Motor neuron (in vitro differentiated cells): ENCODE results near the gene MAGI1. TPM values are rescaled to one million over a fixed set of nuclear protein-coding genes. Genes with fewer than 3 reads are reported as not detected.
"Not testable (repeated sequence)": the region's sequence is repeated elsewhere in the genome, so short reads cannot be mapped to it uniquely, and the experiment has no call there.

Experiments used
- ATAC-seq, 8 experiments: fragments of 200-7000 bp; cut with Tn5 transposase; replicated peaks in 6 of 8; 2 replicates each; pipeline ENCODE4 v1.8.0; 2021; ENCODE audit warnings: mild to moderate bottlenecking in 8 of 8, moderate library complexity in 8 of 8
- H3K27ac ChIP-seq, 2 donors: fragments of 250-450 bp; sonication (Bioruptor Pico); 2 replicates each; pipeline ENCODE4 v1.9.0; 2021; ENCODE audit warnings: antibody characterized with exemption in 2 of 2, mild to moderate bottlenecking in 2 of 2, moderate library complexity in 1 of 2
- H3K4me1 ChIP-seq, 2 donors: fragments of 250-450 bp; sonication (Bioruptor Pico); replicated peaks in 1 of 2; 2 replicates each; pipeline ENCODE4 v1.6.1; 2021; ENCODE audit warnings: antibody characterized with exemption in 2 of 2, mild to moderate bottlenecking in 2 of 2, moderate library complexity in 1 of 2
- H3K4me3 ChIP-seq, 5 donors: fragments of 250-450 bp; sonication (Bioruptor Pico); 2 replicates each; pipeline ENCODE4 v1.9.0; 2021; ENCODE audit warnings: antibody characterized with exemption in 5 of 5, mild to moderate bottlenecking in 5 of 5, moderate library complexity in 4 of 5
- WGBS, 10 experiments: fragments of 450-650 bp; shearing (Covaris generic); methylation state at CpG; one replicate each; pipeline ENCODE4 v1.0.0; 2022; 5-methylcytosine and 5-hydroxymethylcytosine counted together
- in situ Hi-C, 9 experiments: fragments of 400-800 bp; cut with MboI; loops; one replicate each; pipeline ENCODE4 v1.15.0; 2021; ENCODE audit warnings: low sequenced_read_pairs in 9 of 9, low pct_unique_long_range_greater_than_20kb in 2 of 9; ENCODE audit not compliant: unreplicated experiment in 9 of 9
- total RNA-seq, 8 experiments: library from RNA; unstranded; fragments of 300-600 nt; gene quantifications; 2 replicates each; pipeline versions ENCODE4 v1.2.3 to v1.2.4, GENCODE V29; 2022

Gene MAGI1
- total RNA-seq, 8 experiments from 2014 or later, result 25.3 to 66.3 (median 38.2) TPM

- in situ Hi-C loops, result no loop called here
- peak in 3 of 8 experiments; percentile 96 to 99 (median 96) for ATAC-seq
- H3K4me3 ChIP-seq, result no peak overlapping the region
- H3K27ac ChIP-seq, result no peak overlapping the region
- H3K4me1 ChIP-seq, result no peaks in the 10 kb centered on the region
- 0 to 100% (median 57%) methylated on average over 1 to 5 of the region's 5 CpGs for WGBS, 10 experiments
These were observed 143.9 kb downstream of the MAGI1 start for GRCh38 chr3:65894679-65895453.

GRCh38 chr3:65894126-65894525 lies 144.6 kb downstream of the MAGI1 start:
- Histone ChIP-seq H3K4me3 (no peak overlapping the region), H3K4me1 (no peaks in the 10 kb centered on the region), H3K27ac (no peak overlapping the region)
- 94 to 100% (median 100%) methylated on average over 1 to 2 of the region's 2 CpGs; no CpG with 5 or more reads in 6 of the 10 experiments for WGBS, 10 experiments
- ATAC-seq, result no peak
- in situ Hi-C loops, result no loop called here

- in situ Hi-C loops, result no loop called here
- H3K4me3 ChIP-seq, result no peak overlapping the region
- WGBS, 10 experiments, result 54 to 100% (median 92%) methylated on average over 1 to 2 of the region's 2 CpGs
- ATAC-seq, result no peak
- no peak overlapping the region for H3K27ac ChIP-seq
- H3K4me1 ChIP-seq, result no peaks in the 10 kb centered on the region
These were observed 145.1 kb downstream of the MAGI1 start for GRCh38 chr3:65893631-65894030.

- H3K27ac ChIP-seq, H3K4me1 ChIP-seq, ATAC-seq, in situ Hi-C loops, H3K4me3 ChIP-seq: not testable (repeated sequence)
- WGBS, 10 experiments, result 40 to 100% (median 95%) methylated on average over 1 to 2 of the region's 2 CpGs; no CpG with 5 or more reads in 7 of the 10 experiments
These were observed 147.2 kb downstream of the MAGI1 start for GRCh38 chr3:65891477-65891876.

GRCh38 chr3:65890328-65890727 lies 148.4 kb downstream of the MAGI1 start:
- in situ Hi-C loops, result no loop called here
- no peaks in the 10 kb centered on the region for H3K4me1 ChIP-seq
- 47 to 100% (median 90%) methylated on average over 1 to 6 of the region's 6 CpGs; no CpG with 5 or more reads in 2 of the 10 experiments for WGBS, 10 experiments
- ATAC-seq, result no peak
- H3K4me3 ChIP-seq, result no peak overlapping the region
- no peak overlapping the region for H3K27ac ChIP-seq

GRCh38 chr3:65889707-65890099 lies 149.0 kb downstream of the MAGI1 start:
- Histone ChIP-seq H3K4me1 (no peaks in the 10 kb centered on the region), H3K27ac (no peak overlapping the region), H3K4me3 (no peak overlapping the region)
- peak in 1 of 8 experiments; percentile 9 for ATAC-seq
- in situ Hi-C loops, result no loop called here
- WGBS, 10 experiments, result 80 to 100% methylated on average over 2 of the region's 3 CpGs; no CpG with 5 or more reads in 8 of the 10 experiments

GRCh38 chr3:65888980-65889706 lies 149.6 kb downstream of the MAGI1 start:
- peak in 5 of 8 experiments; percentile 45 to 99 (median 96) for ATAC-seq
- H3K4me1 ChIP-seq, result peaks cover 1% of the 10 kb centered on the region in 2 donors
- 20 to 96% (median 50%) methylated on average over 1 to 4 of the region's 4 CpGs; no CpG with 5 or more reads in 1 of the 10 experiments for WGBS, 10 experiments
- in situ Hi-C loops, result no loop called here
- no peak overlapping the region for H3K27ac ChIP-seq
- H3K4me3 ChIP-seq, result no peak overlapping the region

DNA sequence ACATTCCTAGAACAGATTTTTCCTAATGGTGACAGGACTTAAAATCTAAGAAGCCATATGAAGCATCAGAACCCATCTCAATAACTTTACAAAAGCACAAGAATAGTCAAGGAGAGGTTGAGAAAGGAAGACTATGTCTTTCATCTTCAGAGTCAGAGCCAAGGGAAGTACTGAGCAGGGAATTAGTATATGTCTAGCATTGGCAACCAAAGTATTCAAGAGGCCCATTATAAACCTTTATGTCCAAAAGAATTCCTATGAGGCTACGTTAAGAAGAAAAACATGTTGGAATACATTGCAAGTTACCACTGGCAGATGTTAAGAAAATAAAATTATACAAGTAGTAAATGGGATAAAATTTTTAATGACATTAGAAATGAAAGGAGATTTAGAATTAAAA lies 150.5 kb downstream of the MAGI1 start:
- in situ Hi-C loops, result no loop called here
- WGBS, 10 experiments, result 22 to 100% (median 86%) methylated on average over 1 of the region's 1 CpG; no CpG with 5 or more reads in 2 of the 10 experiments
- H3K27ac ChIP-seq, result no peak overlapping the region
- no peak overlapping the region for H3K4me3 ChIP-seq
- no peak for ATAC-seq
- peaks cover 8 to 10% of the 10 kb centered on the region in 2 donors for H3K4me1 ChIP-seq

DNA sequence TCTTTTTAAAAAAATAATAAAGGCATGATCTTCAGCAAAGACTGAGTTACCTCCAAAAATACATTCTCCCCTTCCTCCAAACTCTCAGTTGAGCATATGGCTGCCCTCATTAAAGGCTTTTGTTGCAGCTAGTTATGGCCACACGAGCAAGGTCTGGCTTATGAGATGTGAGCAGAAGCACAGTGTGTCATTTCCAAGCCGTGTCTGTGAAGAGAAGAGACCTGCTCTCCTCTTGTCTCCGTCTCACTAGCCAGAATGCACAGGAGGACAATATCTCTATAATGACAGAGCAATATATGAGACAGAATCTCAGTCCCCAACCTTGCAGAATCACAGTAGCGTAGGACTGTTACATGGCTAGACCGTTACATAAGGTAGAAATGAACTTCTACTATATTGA lies 152.3 kb downstream of the MAGI1 start:
- H3K27ac ChIP-seq, result no peak overlapping the region
- H3K4me1 ChIP-seq, result peaks cover 8 to 10% of the 10 kb centered on the region in 2 donors
- ATAC-seq, result no peak
- in situ Hi-C loops, result no loop called here
- 20 to 94% (median 87%) methylated on average over 1 to 5 of the region's 5 CpGs; no CpG with 5 or more reads in 2 of the 10 experiments for WGBS, 10 experiments
- H3K4me3 ChIP-seq, result no peak overlapping the region

DNA sequence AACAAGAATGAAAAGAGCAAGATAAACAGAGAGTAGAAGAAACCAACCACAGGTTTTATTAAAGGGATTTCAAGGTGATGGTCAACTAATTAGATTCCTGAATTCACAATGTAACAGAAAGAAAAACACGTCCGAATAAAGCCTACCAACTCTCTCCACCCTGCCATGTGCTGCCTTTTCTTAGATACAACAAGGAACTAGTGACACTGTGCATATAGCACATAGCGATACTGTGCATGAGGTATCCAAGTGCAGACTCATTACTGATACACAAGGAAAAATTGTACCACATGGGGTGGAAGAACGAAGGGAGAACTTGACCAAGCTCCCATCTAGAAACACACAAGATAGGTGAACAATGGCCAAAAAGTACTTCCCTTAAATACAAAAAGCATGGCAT lies 154.6 kb downstream of the MAGI1 start:
- 47 to 100% (median 77%) methylated on average over 1 to 4 of the region's 4 CpGs for WGBS, 10 experiments
- Histone ChIP-seq H3K4me1 (peaks cover 8 to 10% of the 10 kb centered on the region in 2 donors), H3K4me3 (no peak overlapping the region), H3K27ac (no peak overlapping the region)
- peak in 4 of 8 experiments; percentile 33 to 85 (median 56) for ATAC-seq
- in situ Hi-C loops, result no loop called here

DNA sequence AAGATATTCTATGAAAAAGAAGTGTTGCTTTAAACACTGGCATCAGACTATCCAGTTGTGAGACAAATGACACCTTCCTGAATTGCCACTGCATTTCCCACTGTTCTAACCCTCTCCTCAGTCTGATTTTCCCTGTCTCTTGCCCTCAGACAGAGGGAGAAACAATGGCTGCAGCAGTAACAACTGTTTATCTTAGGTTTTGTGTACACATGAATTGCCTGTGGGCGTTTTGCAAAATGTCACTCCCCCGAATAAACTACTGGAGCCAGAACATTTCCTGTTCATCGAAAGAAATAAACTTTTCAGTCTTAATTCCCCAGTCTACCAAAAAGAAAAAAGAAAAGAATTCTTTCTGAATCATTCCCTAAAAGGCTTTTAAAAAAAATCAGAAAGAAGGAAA lies 155.1 kb downstream of the MAGI1 start:
- in situ Hi-C loops, result no loop called here
- peak in 6 of 8 experiments; percentile 38 to 88 (median 56) for ATAC-seq
- Histone ChIP-seq H3K27ac (no peak overlapping the region), H3K4me3 (no peak overlapping the region), H3K4me1 (peaks cover 10 to 12% of the 10 kb centered on the region in 2 donors)
- 2 to 95% (median 33%) methylated on average over 3 of the region's 3 CpGs; no CpG with 5 or more reads in 1 of the 10 experiments for WGBS, 10 experiments

GRCh38 chr3:65880350-65880749 lies 158.4 kb downstream of the MAGI1 start:
- in situ Hi-C loops, result no loop called here
- no peak for ATAC-seq
- Histone ChIP-seq H3K27ac (no peak overlapping the region), H3K4me1 (peaks cover 12 to 14% of the 10 kb centered on the region in 2 donors), H3K4me3 (no peak overlapping the region)
- WGBS, 10 experiments, result 17 to 100% (median 93%) methylated on average over 1 to 3 of the region's 4 CpGs; no CpG with 5 or more reads in 1 of the 10 experiments

GRCh38 chr3:65879372-65879771 lies 159.3 kb downstream of the MAGI1 start:
- Histone ChIP-seq H3K27ac (no peak overlapping the region), H3K4me1 (peaks cover 12 to 14% of the 10 kb centered on the region in 2 donors), H3K4me3 (no peak overlapping the region)
- ATAC-seq, result no peak
- in situ Hi-C loops, result no loop called here
- 83 to 100% (median 100%) methylated on average over 1 of the region's 1 CpG; no CpG with 5 or more reads in 2 of the 10 experiments for WGBS, 10 experiments
